HCT116 (cell line): ENCODE measurements around the gene AMBRA1. TPM values are rescaled to one million over a fixed set of nuclear protein-coding genes. Genes with fewer than 3 reads are reported as not detected.

ENCODE experiments used
- ATAC-seq: fragments of 200-7000 bp; cut with Tn5 transposase; 2 replicates; pipeline ENCODE4 v1.9.1; 2020; ENCODE audit warnings: mild to moderate bottlenecking, moderate library complexity
- BruUV-seq: library from RNA; stranded (reverse); fragments of 400-500 nt; replicated peaks from 2 replicates; lab custom pipeline; 2021; lab: Mats Ljungman, UMichigan
- CTCF ChIA-PET: fragments of 300-600 bp; sonication (Branson Sonifier 250); formaldehyde crosslinking; loops from one replicate; lab custom pipeline; 2021; ENCODE audit warnings: antibody characterized with exemption; lab: Charles Lee
- POLR2A ChIA-PET: fragments of 300-600, 350-600 bp; sonication (Branson Sonifier 250); formaldehyde crosslinking; loops from one replicate; lab custom pipeline; 2021; ENCODE audit warnings: antibody characterized with exemption; lab: Charles Lee
- RAD21 ChIA-PET, 2 experiments: fragments of 300-600 bp; sonication (Branson Sonifier 250); formaldehyde crosslinking; loops; one replicate each; lab custom pipeline; 2023; ENCODE audit warnings: low total read pairs in 2 of 2; ENCODE audit not compliant: uncharacterized antibody in 2 of 2, unreplicated experiment in 2 of 2, low non-redundant PET in 1 of 2; lab: Charles Lee
- DNase-seq: peaks from one replicate; pipeline ENCODE4 v3.0.0-alpha.2; 2010; ENCODE audit warnings: low read depth, low spot score
- H2AFZ ChIP-seq: fragments of 200-600 bp; shearing (Covaris generic), sonication (generic); 2 replicates; pipeline ENCODE4 v1.6.1; 2017; ENCODE audit warnings: low read depth, mixed run types, mixed read lengths, antibody characterized with exemption, low read length; ENCODE audit not compliant: poor library complexity, severe bottlenecking
- H3K27ac ChIP-seq: 2 replicates; pipeline ENCODE4 v1.5.1; 2012; ENCODE audit warnings: low read depth, low read length
- H3K27me3 ChIP-seq: fragments of 200-600 bp; sonication (generic); 2 replicates; pipeline ENCODE4 v1.6.1; 2016; ENCODE audit warnings: mixed run types, low read length, mixed read lengths; ENCODE audit not compliant: insufficient read depth
- H3K36me3 ChIP-seq, 2 experiments: fragments of 200-500 bp in 1 of 2; fragments of 200-600 bp in 1 of 2; sonication (Bioruptor generic) in 1 of 2; sonication (generic) in 1 of 2; 2 replicates each; pipeline versions ENCODE4 v1.5.1 to v1.6.1; 2014 to 2016; ENCODE audit warnings: low read length in 2 of 2, inconsistent platforms in 1 of 2, mixed read lengths in 1 of 2, mixed run types in 1 of 2; ENCODE audit not compliant: insufficient read depth in 2 of 2, control insufficient read depth in 1 of 2
- H3K4me1 ChIP-seq, 2 experiments: fragments of 200-600 bp in 1 of 2; sonication (generic) in 1 of 2; 2 replicates each; pipeline versions ENCODE4 v1.5.1 to v1.6.1; 2012 to 2017; ENCODE audit warnings: low read length in 2 of 2, inconsistent platforms in 1 of 2, mild to moderate bottlenecking in 1 of 2, mixed read lengths in 1 of 2, mixed run types in 1 of 2, moderate library complexity in 1 of 2; ENCODE audit not compliant: insufficient read depth in 2 of 2, control insufficient read depth in 1 of 2
- H3K4me2 ChIP-seq: fragments of 200-600 bp; sonication (generic); 2 replicates; pipeline ENCODE4 v1.6.1; 2017; ENCODE audit warnings: mixed run types, low read length, mixed read lengths
- H3K4me3 ChIP-seq, 2 experiments: fragments of 200-600 bp in 1 of 2; sonication (generic) in 1 of 2; replicated peaks in 1 of 2; 2 replicates each; pipeline ENCODE4 v1.5.1; 2011 to 2016; ENCODE audit warnings: low read length in 2 of 2, control low read depth in 1 of 2, low read depth in 1 of 2, mild to moderate bottlenecking in 1 of 2, mixed read lengths in 1 of 2, mixed run types in 1 of 2
- H3K79me2 ChIP-seq: fragments of 200-600 bp; sonication (generic); 2 replicates; pipeline ENCODE4 v1.6.1; 2017; ENCODE audit warnings: mild to moderate bottlenecking, mixed run types, low read length, moderate library complexity, mixed read lengths; ENCODE audit not compliant: insufficient read depth
- H3K9ac ChIP-seq: fragments of 200-600 bp; sonication (generic); 2 replicates; pipeline ENCODE4 v1.6.1; 2016; ENCODE audit warnings: low read length, mixed read lengths
- H3K9me2 ChIP-seq: fragments of 200-600 bp; sonication (generic), shearing (Covaris generic); 2 replicates; pipeline ENCODE4 v1.6.1; 2017; ENCODE audit warnings: mixed run types, mild to moderate bottlenecking, moderate library complexity; ENCODE audit not compliant: insufficient read depth
- H3K9me3 ChIP-seq, 2 experiments: fragments of 200-500 bp in 1 of 2; fragments of 200-600 bp in 1 of 2; sonication (Bioruptor generic) in 1 of 2; sonication (generic) in 1 of 2; 2 replicates each; pipeline ENCODE4 v1.6.1; 2014 to 2017; ENCODE audit warnings: low read length in 2 of 2, mixed read lengths in 2 of 2, inconsistent platforms in 1 of 2, low read depth in 1 of 2, mild to moderate bottlenecking in 1 of 2, mixed run types in 1 of 2, moderate library complexity in 1 of 2; ENCODE audit not compliant: control insufficient read depth in 1 of 2, insufficient read depth in 1 of 2
- H4K20me1 ChIP-seq: fragments of 200-600 bp; sonication (generic), shearing (Covaris generic); 2 replicates; pipeline ENCODE4 v1.6.1; 2017; ENCODE audit warnings: mixed run types, mild to moderate bottlenecking, moderate library complexity; ENCODE audit not compliant: insufficient read depth
- EZH2phosphoT487 ChIP-seq: fragments of 200-600 bp; IDR thresholded peaks from 2 replicates; pipeline ENCODE4 v1.6.1; 2018; ENCODE audit warnings: antibody characterized with exemption, borderline replicate concordance
- POLR2A ChIP-seq: IDR thresholded peaks from 2 replicates; pipeline ENCODE4 v1.7.0; 2011; ENCODE audit warnings: borderline replicate concordance; ENCODE audit not compliant: insufficient read depth, insufficient read length; ENCODE audit errors: extremely low read depth
- YY1 ChIP-seq: IDR thresholded peaks from 2 replicates; pipeline ENCODE4 v1.6.1; 2011; ENCODE audit warnings: low read length, low read depth, moderate library complexity, mild to moderate bottlenecking; ENCODE audit not compliant: insufficient replicate concordance; ENCODE audit errors: extremely low read depth
- intact Hi-C: fragments of 100-400 bp; cut with micrococcal nuclease; formaldehyde crosslinking; loops from 2 replicates; pipeline ENCODE4 v1.10.0; 2022
- total RNA-seq: library from RNA; stranded (reverse); gene quantifications from one replicate; pipeline ENCODE4 v1.2.1, GENCODE V29; 2021; ENCODE audit not compliant: unreplicated experiment
- TF ChIP-seq, protein P1 (sequence below), 3 experiments: fragments of 200-600 bp in 1 of 3; sonication (generic) in 1 of 3; IDR thresholded peaks in 2 of 3; conservative IDR thresholded peaks in 1 of 3; 2 replicates each; pipeline ENCODE4 v1.5.1; 2012 to 2017; ENCODE audit warnings: low read depth in 2 of 3, low read length in 2 of 3, antibody characterized with exemption in 1 of 3, borderline replicate concordance in 1 of 3, control low read depth in 1 of 3, mild to moderate bottlenecking in 1 of 3, mixed read lengths in 1 of 3, mixed run types in 1 of 3, moderate library complexity in 1 of 3; ENCODE audit not compliant: insufficient read depth in 1 of 3
- TF ChIP-seq, protein P2 (sequence below): IDR thresholded peaks from 2 replicates; pipeline ENCODE4 v1.6.1; 2012
- TF ChIP-seq, protein P3 (sequence below): IDR thresholded peaks from 2 replicates; pipeline ENCODE4 v1.6.1; 2011; ENCODE audit warnings: mild to moderate bottlenecking, low read length, moderate library complexity; ENCODE audit not compliant: insufficient replicate concordance; ENCODE audit errors: extremely low read depth

AMBRA1 gene
- total RNA-seq, 1 experiment from 2014 or later: 22.7 TPM

- TF ChIP-seq, protein P1, sequence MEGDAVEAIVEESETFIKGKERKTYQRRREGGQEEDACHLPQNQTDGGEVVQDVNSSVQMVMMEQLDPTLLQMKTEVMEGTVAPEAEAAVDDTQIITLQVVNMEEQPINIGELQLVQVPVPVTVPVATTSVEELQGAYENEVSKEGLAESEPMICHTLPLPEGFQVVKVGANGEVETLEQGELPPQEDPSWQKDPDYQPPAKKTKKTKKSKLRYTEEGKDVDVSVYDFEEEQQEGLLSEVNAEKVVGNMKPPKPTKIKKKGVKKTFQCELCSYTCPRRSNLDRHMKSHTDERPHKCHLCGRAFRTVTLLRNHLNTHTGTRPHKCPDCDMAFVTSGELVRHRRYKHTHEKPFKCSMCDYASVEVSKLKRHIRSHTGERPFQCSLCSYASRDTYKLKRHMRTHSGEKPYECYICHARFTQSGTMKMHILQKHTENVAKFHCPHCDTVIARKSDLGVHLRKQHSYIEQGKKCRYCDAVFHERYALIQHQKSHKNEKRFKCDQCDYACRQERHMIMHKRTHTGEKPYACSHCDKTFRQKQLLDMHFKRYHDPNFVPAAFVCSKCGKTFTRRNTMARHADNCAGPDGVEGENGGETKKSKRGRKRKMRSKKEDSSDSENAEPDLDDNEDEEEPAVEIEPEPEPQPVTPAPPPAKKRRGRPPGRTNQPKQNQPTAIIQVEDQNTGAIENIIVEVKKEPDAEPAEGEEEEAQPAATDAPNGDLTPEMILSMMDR (IDR thresholded peaks at IDR 0.05 in 2 of 3, conservative IDR thresholded peaks at IDR 0.05 in 1 of 3; ENCODE audit: borderline replicate concordance in 1 of 3, insufficient read depth in 1 of 3, low read depth in 2 of 3, low read length in 2 of 3): no peak
- TF ChIP-seq EZH2phosphoT487 (no peak), YY1 (no peak)
- TF ChIP-seq, protein P2, sequence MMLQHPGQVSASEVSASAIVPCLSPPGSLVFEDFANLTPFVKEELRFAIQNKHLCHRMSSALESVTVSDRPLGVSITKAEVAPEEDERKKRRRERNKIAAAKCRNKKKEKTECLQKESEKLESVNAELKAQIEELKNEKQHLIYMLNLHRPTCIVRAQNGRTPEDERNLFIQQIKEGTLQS: no peak
Measured at GRCh38 chr11:46364791-46365190, 229.0 kb downstream of the AMBRA1 start (continued).

DNA sequence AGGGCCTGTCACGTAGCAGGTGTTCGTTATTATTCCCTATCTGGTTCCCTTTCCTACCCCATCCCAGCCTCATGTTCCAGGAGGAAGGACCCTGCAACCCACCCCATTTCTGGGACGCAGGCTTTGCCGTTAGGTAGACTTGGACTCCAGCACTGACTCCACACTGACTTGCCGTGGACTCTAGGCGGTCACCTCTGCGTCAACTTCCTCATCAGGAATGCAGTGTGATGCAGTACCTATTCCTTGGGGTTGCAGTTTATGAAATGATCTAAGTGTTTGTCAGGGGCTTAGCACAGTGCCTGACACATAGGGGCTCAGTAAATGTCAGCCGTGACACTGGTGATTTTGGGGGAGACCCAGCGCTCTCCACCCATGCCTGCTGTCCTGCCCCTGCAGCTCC is 229.8 kb downstream of the AMBRA1 start:
- Histone ChIP-seq H3K9me3 (no peaks in the 10 kb centered on the region), H3K27me3 (no peaks in the 10 kb centered on the region), H3K79me2 (peaks cover 41% of the 10 kb centered on the region), H4K20me1 (no peaks in the 10 kb centered on the region), H3K4me3 (no peak overlapping the region), H3K9ac (peak overlapping the region; percentile 20; the same call in 1 of the 2 replicates), H3K36me3 (peaks cover 3% of the 10 kb centered on the region in 2 experiments; a peak in 2 of 4 replicates), H3K9me2 (no peaks in the 10 kb centered on the region), H3K4me2 (peak overlapping the region; percentile 64), H3K4me1 (peaks cover 20 to 52% of the 10 kb centered on the region in 2 experiments), H2AFZ (no peak overlapping the region), H3K27ac (no peak overlapping the region)
- ChIA-PET RAD21 (no interaction called here), POLR2A (no interaction called here), CTCF (interaction anchor here (1.0 to 1.6 kb wide), 4 partner anchors 10 to 190 kb away, joined by 3 to 7 read pairs (median 4); no protein-coding TSS in a partner anchor)
- no peak for TF ChIP-seq POLR2A
- TF ChIP-seq, protein P3, sequence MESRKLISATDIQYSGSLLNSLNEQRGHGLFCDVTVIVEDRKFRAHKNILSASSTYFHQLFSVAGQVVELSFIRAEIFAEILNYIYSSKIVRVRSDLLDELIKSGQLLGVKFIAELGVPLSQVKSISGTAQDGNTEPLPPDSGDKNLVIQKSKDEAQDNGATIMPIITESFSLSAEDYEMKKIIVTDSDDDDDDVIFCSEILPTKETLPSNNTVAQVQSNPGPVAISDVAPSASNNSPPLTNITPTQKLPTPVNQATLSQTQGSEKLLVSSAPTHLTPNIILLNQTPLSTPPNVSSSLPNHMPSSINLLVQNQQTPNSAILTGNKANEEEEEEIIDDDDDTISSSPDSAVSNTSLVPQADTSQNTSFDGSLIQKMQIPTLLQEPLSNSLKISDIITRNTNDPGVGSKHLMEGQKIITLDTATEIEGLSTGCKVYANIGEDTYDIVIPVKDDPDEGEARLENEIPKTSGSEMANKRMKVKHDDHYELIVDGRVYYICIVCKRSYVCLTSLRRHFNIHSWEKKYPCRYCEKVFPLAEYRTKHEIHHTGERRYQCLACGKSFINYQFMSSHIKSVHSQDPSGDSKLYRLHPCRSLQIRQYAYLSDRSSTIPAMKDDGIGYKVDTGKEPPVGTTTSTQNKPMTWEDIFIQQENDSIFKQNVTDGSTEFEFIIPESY: no peak
- DNase-seq: no peak
- BruUV-seq: no TSS peak
- ATAC-seq: no peak
- intact Hi-C loops: no loop called here
